ENCODE measurements around the gene PRDM16. TPM values are rescaled to one million over a fixed set of nuclear protein-coding genes. Genes with fewer than 3 reads are reported as not detected.

PRDM16 gene
- total RNA-seq, 2 experiments from 2014 or later, result not detected

- no peaks in the 10 kb centered on the region for H3K79me2 ChIP-seq (ENCODE audit: insufficient read depth, low read depth, low read length)
- no peaks in the 10 kb centered on the region for H3K36me3 ChIP-seq (ENCODE audit: insufficient read depth, low read length)
- BruUV-seq (replicated peaks), result no TSS peak
- no peak overlapping the region for H3K27ac ChIP-seq (ENCODE audit: low read depth, low read length, poor library complexity, severe bottlenecking)
- H4K20me1 ChIP-seq (ENCODE audit: insufficient read depth, low read length), result no peaks in the 10 kb centered on the region
- no peaks in the 10 kb centered on the region for H3K9me2 ChIP-seq (ENCODE audit: insufficient read depth, low read length)
- CTCF ChIA-PET (ENCODE audit: unreplicated experiment), result no interaction called here
- TF ChIP-seq CTCF (conservative IDR thresholded peaks at IDR 0.05; ENCODE audit: low read length), result no peak
- TF ChIP-seq EZH2phosphoT487 (IDR thresholded peaks at IDR 0.05; ENCODE audit: borderline replicate concordance, low read depth, low read length), result no peak
- DNase-seq (ENCODE audit: low spot score), result no peak
- H3K4me2 ChIP-seq (ENCODE audit: low read length), result no peak overlapping the region
- H2AFZ ChIP-seq (ENCODE audit: low read length), result no peak overlapping the region
- H3K4me1 ChIP-seq (ENCODE audit: insufficient read depth, low read length, poor library complexity, severe bottlenecking), result no peaks in the 10 kb centered on the region
- POLR2A ChIA-PET, result no interaction called here
- intact Hi-C loops (cut with micrococcal nuclease; ENCODE audit: unreplicated experiment), result loop anchor here (5.0 kb wide), 1 partner anchor 600 kb away; no protein-coding TSS in a partner anchor
- H3K9me3 ChIP-seq (ENCODE audit: low read length), result no peaks in the 10 kb centered on the region
- H3K4me3 ChIP-seq (ENCODE audit: low read depth, low read length, poor library complexity, severe bottlenecking), result no peak overlapping the region
These were observed 353.6 kb downstream of the PRDM16 start for GRCh38 chr1:3422638-3423037.

GRCh38 chr1:3423245-3423829, 354.3 kb downstream of the PRDM16 start:
- Histone ChIP-seq H3K4me2 (ENCODE audit: low read length) (no peak overlapping the region), H3K4me3 (ENCODE audit: low read depth, low read length, poor library complexity, severe bottlenecking) (no peak overlapping the region), H4K20me1 (ENCODE audit: insufficient read depth, low read length) (no peaks in the 10 kb centered on the region), H3K27ac (ENCODE audit: low read depth, low read length, poor library complexity, severe bottlenecking) (no peak overlapping the region), H3K9me3 (ENCODE audit: low read length) (no peaks in the 10 kb centered on the region), H3K79me2 (ENCODE audit: insufficient read depth, low read depth, low read length) (no peaks in the 10 kb centered on the region), H3K9me2 (ENCODE audit: insufficient read depth, low read length) (no peaks in the 10 kb centered on the region), H2AFZ (ENCODE audit: low read length) (no peak overlapping the region), H3K36me3 (ENCODE audit: insufficient read depth, low read length) (no peaks in the 10 kb centered on the region), H3K4me1 (ENCODE audit: insufficient read depth, low read length, poor library complexity, severe bottlenecking) (no peaks in the 10 kb centered on the region)
- ChIA-PET CTCF (ENCODE audit: unreplicated experiment) (no interaction called here), POLR2A (no interaction called here)
- BruUV-seq (replicated peaks), result no TSS peak
- DNase-seq (ENCODE audit: low spot score), result no peak
- TF ChIP-seq EZH2phosphoT487 (IDR thresholded peaks at IDR 0.05; ENCODE audit: borderline replicate concordance, low read depth, low read length) (no peak), CTCF (conservative IDR thresholded peaks at IDR 0.05; ENCODE audit: low read length) (no peak)
- intact Hi-C loops (cut with micrococcal nuclease; ENCODE audit: unreplicated experiment), result loop anchor here (5.0 kb wide), 1 partner anchor 601 kb away; no protein-coding TSS in a partner anchor

- no peaks in the 10 kb centered on the region for H3K79me2 ChIP-seq (ENCODE audit: insufficient read depth, low read depth, low read length)
- no peaks in the 10 kb centered on the region for H3K4me1 ChIP-seq (ENCODE audit: insufficient read depth, low read length, poor library complexity, severe bottlenecking)
- no peak overlapping the region for H2AFZ ChIP-seq (ENCODE audit: low read length)
- no peaks in the 10 kb centered on the region for H3K36me3 ChIP-seq (ENCODE audit: insufficient read depth, low read length)
- no peak overlapping the region for H3K4me3 ChIP-seq (ENCODE audit: low read depth, low read length, poor library complexity, severe bottlenecking)
- H3K27ac ChIP-seq (ENCODE audit: low read depth, low read length, poor library complexity, severe bottlenecking), result no peak overlapping the region
- H3K4me2 ChIP-seq (ENCODE audit: low read length), result no peak overlapping the region
- no peak for DNase-seq (ENCODE audit: low spot score)
- TF ChIP-seq CTCF (conservative IDR thresholded peaks at IDR 0.05; ENCODE audit: low read length) (no peak), EZH2phosphoT487 (IDR thresholded peaks at IDR 0.05; ENCODE audit: borderline replicate concordance, low read depth, low read length) (no peak)
- CTCF ChIA-PET (ENCODE audit: unreplicated experiment), result interaction anchor here (1.3 kb wide), 1 partner anchor 17 kb away, joined by 4 read pairs; no protein-coding TSS in a partner anchor
- no peaks in the 10 kb centered on the region for H3K9me3 ChIP-seq (ENCODE audit: low read length)
- no TSS peak for BruUV-seq (replicated peaks)
- intact Hi-C loops (cut with micrococcal nuclease; ENCODE audit: unreplicated experiment), result loop anchor here (2.0 to 5.0 kb wide), 2 partner anchors 411 to 602 kb away; no protein-coding TSS in a partner anchor
- H4K20me1 ChIP-seq (ENCODE audit: insufficient read depth, low read length), result no peaks in the 10 kb centered on the region
- no peaks in the 10 kb centered on the region for H3K9me2 ChIP-seq (ENCODE audit: insufficient read depth, low read length)
- POLR2A ChIA-PET, result no interaction called here
These were observed 355.1 kb downstream of the PRDM16 start for GRCh38 chr1:3423896-3424611.
